HG03439 (cell line): ENCODE data around the gene WDR45B.

ENCODE experiments used
- ATAC-seq: cut with Tn5 transposase; IDR thresholded peaks from one replicate; pipeline ENCODE4 v1.9.1; 2021; ENCODE audit warnings: mild to moderate bottlenecking, moderate library complexity; ENCODE audit not compliant: unreplicated experiment

WDR45B gene

GRCh38 chr17:82602986-82603710, 45.1 kb downstream of the WDR45B start:
- ATAC-seq: peak; percentile 47

GRCh38 chr17:82602487-82602886, 45.8 kb downstream of the WDR45B start:
- no peak for ATAC-seq

- no peak for ATAC-seq
These were observed 46.7 kb downstream of the WDR45B start for GRCh38 chr17:82601447-82602000.

- ATAC-seq: no peak
These were observed 47.4 kb downstream of the WDR45B start for GRCh38 chr17:82600731-82601446.

- ATAC-seq: no peak
These were observed 48.3 kb downstream of the WDR45B start for GRCh38 chr17:82599674-82600661.

- ATAC-seq: no peak
These were observed 49.8 kb downstream of the WDR45B start for GRCh38 chr17:82598256-82599119.

- ATAC-seq: no peak
These were observed 51.2 kb downstream of the WDR45B start for GRCh38 chr17:82596837-82597672.

GRCh38 chr17:82596296-82596695, 51.9 kb downstream of the WDR45B start:
- no peak for ATAC-seq

- ATAC-seq: no peak
These were observed 52.4 kb downstream of the WDR45B start for GRCh38 chr17:82595893-82596292.

GRCh38 chr17:82594571-82594970, 53.7 kb downstream of the WDR45B start:
- no peak for ATAC-seq

- ATAC-seq: no peak
These were observed 54.6 kb downstream of the WDR45B start for GRCh38 chr17:82593590-82594087.

- no peak for ATAC-seq
These were observed 55.3 kb downstream of the WDR45B start for GRCh38 chr17:82592767-82593589.

GRCh38 chr17:82592289-82592766, 55.9 kb downstream of the WDR45B start:
- ATAC-seq: no peak

GRCh38 chr17:82590881-82591539, 57.2 kb downstream of the WDR45B start:
- no peak for ATAC-seq

GRCh38 chr17:82590216-82590615, 58.0 kb downstream of the WDR45B start:
- ATAC-seq: no peak

GRCh38 chr17:82589851-82590180, 58.4 kb downstream of the WDR45B start:
- ATAC-seq: no peak
